ENCODE measurements around the gene ADAM30. TPM values are rescaled to one million over a fixed set of nuclear protein-coding genes. Genes with fewer than 3 reads are reported as not detected.

Gene ADAM30
- total RNA-seq, 1 donor from 2014 or later: not detected

- DNase-seq (ENCODE audit: low spot score): no peak
- Histone ChIP-seq H2AFZ (replicated peaks) (no peak overlapping the region), H3F3A (ENCODE audit: low read depth) (no peaks in the 10 kb centered on the region), H3K4me1 (no peaks in the 10 kb centered on the region), H3K4me2 (no peak overlapping the region), H4K20me1 (ENCODE audit: low read depth) (no peaks in the 10 kb centered on the region), H3K9ac (no peak overlapping the region), H3K9me3 (ENCODE audit: low read depth) (no peaks in the 10 kb centered on the region), H3K27me3 (no peaks in the 10 kb centered on the region), H3K36me3 (no peaks in the 10 kb centered on the region), H3K27ac (no peak overlapping the region), H3K4me3 (no peak overlapping the region), H3K79me2 (ENCODE audit: low read depth) (no peaks in the 10 kb centered on the region)
- TF ChIP-seq EZH2phosphoT487 (IDR thresholded peaks at IDR 0.05) (no peak), CTCF (IDR thresholded peaks at IDR 0.05) (no peak), EZH2 (IDR thresholded peaks at IDR 0.05) (no peak)
- H3K9me3 Mint-ChIP-seq: no peaks in the 10 kb centered on the region
- H3K36me3 Mint-ChIP-seq: no peaks in the 10 kb centered on the region
- H3K4me3 Mint-ChIP-seq: no peak overlapping the region
- no peaks in the 10 kb centered on the region for H3K27me3 Mint-ChIP-seq (ENCODE audit: insufficient read depth, low read depth)
- no peak overlapping the region for H3K27ac Mint-ChIP-seq
- peaks cover 4% of the 10 kb centered on the region for H3K4me1 Mint-ChIP-seq
These were observed 22.9 kb downstream of the ADAM30 start for GRCh38 chr1:119873135-119874015.

DNA sequence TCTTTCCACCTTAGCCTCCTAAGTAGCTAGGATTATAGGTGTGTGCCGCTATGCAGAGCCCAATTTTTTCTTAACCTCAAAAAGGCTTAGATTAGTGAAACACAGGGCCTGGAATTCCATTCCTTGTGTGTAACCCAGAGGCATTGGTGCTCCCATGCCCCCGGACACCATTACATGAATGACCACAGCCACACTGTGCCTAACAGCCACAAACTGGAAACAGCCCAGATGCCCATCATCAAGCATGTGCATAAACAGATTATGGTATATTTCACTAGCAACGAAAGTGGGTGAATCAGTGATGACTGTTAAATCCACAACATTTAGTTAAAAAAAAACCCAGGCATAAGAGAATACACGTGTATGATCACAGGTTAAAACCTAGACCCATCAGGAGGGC lies 24.4 kb downstream of the ADAM30 start:
- Mint-ChIP-seq H3K4me1 (peaks cover 4% of the 10 kb centered on the region), H3K36me3 (no peaks in the 10 kb centered on the region), H3K4me3 (no peak overlapping the region), H3K27me3 (ENCODE audit: insufficient read depth, low read depth) (no peaks in the 10 kb centered on the region), H3K27ac (no peak overlapping the region), H3K9me3 (no peaks in the 10 kb centered on the region)
- TF ChIP-seq EZH2 (IDR thresholded peaks at IDR 0.05) (no peak), EZH2phosphoT487 (IDR thresholded peaks at IDR 0.05) (no peak), CTCF (IDR thresholded peaks at IDR 0.05) (no peak)
- Histone ChIP-seq H3K4me3 (no peak overlapping the region), H2AFZ (replicated peaks) (peak overlapping the region; percentile 77), H3K27me3 (no peaks in the 10 kb centered on the region), H3K4me2 (no peak overlapping the region), H3K27ac (no peak overlapping the region), H3K4me1 (no peaks in the 10 kb centered on the region), H3K36me3 (no peaks in the 10 kb centered on the region), H3K9me3 (ENCODE audit: low read depth) (no peaks in the 10 kb centered on the region), H3F3A (ENCODE audit: low read depth) (no peaks in the 10 kb centered on the region), H4K20me1 (ENCODE audit: low read depth) (no peaks in the 10 kb centered on the region), H3K9ac (no peak overlapping the region), H3K79me2 (ENCODE audit: low read depth) (no peaks in the 10 kb centered on the region)
- DNase-seq (ENCODE audit: low spot score): no peak

GRCh38 chr1:119870917-119871596 lies 25.3 kb downstream of the ADAM30 start:
- Mint-ChIP-seq H3K4me1 (peaks cover 4% of the 10 kb centered on the region), H3K27ac (no peak overlapping the region), H3K36me3 (no peaks in the 10 kb centered on the region), H3K4me3 (no peak overlapping the region), H3K9me3 (no peaks in the 10 kb centered on the region), H3K27me3 (ENCODE audit: insufficient read depth, low read depth) (no peaks in the 10 kb centered on the region)
- Histone ChIP-seq H3K4me2 (no peak overlapping the region), H4K20me1 (ENCODE audit: low read depth) (no peaks in the 10 kb centered on the region), H3K36me3 (no peaks in the 10 kb centered on the region), H3F3A (ENCODE audit: low read depth) (no peaks in the 10 kb centered on the region), H3K4me3 (no peak overlapping the region), H3K27me3 (peaks cover 3% of the 10 kb centered on the region), H3K9ac (no peak overlapping the region), H3K27ac (no peak overlapping the region), H2AFZ (replicated peaks) (peak overlapping the region; percentile 77), H3K9me3 (ENCODE audit: low read depth) (no peaks in the 10 kb centered on the region), H3K4me1 (no peaks in the 10 kb centered on the region), H3K79me2 (ENCODE audit: low read depth) (no peaks in the 10 kb centered on the region)
- peak; percentile 88 for DNase-seq (ENCODE audit: low spot score)
- TF ChIP-seq EZH2phosphoT487 (IDR thresholded peaks at IDR 0.05): no peak
- TF ChIP-seq EZH2 (IDR thresholded peaks at IDR 0.05): no peak
- peak; percentile 96 for TF ChIP-seq CTCF (IDR thresholded peaks at IDR 0.05)

Data from neural progenitor cell (in vitro differentiated cells).